OCI-LY7 (cell line): Measurements from ENCODE around the gene MYH6. TPM values are rescaled to one million over a fixed set of nuclear protein-coding genes. Genes with fewer than 3 reads are reported as not detected.

Experiments
- BruUV-seq: library from RNA; stranded (reverse); fragments of 400-500 nt; replicated peaks from 2 replicates; lab custom pipeline; 2021; lab: Mats Ljungman, UMichigan
- CTCF ChIA-PET: fragments of 300-600 bp; sonication (Branson Sonifier 250); formaldehyde crosslinking; loops from one replicate; lab custom pipeline; 2022; ENCODE audit warnings: antibody characterized with exemption; ENCODE audit not compliant: unreplicated experiment; lab: Charles Lee
- POLR2A ChIA-PET: fragments of 300-600 bp; sonication (Branson Sonifier 250); formaldehyde crosslinking; loops from one replicate; lab custom pipeline; 2022; ENCODE audit warnings: antibody characterized with exemption; lab: Charles Lee
- DNase-seq: peaks from one replicate; pipeline ENCODE4 v3.0.0-alpha.2; 2015; ENCODE audit warnings: low spot score
- H2AFZ ChIP-seq: fragments of 200-600 bp; sonication (generic), shearing (Covaris generic); 2 replicates; pipeline ENCODE4 v1.6.1; 2014; ENCODE audit warnings: mild to moderate bottlenecking, antibody characterized with exemption, low read length, moderate library complexity
- H3K27ac ChIP-seq: fragments of 200-600 bp; sonication (generic); 2 replicates; pipeline ENCODE4 v1.5.1; 2014; ENCODE audit warnings: mixed run types, low read depth, mild to moderate bottlenecking, moderate library complexity, low read length, inconsistent platforms; ENCODE audit not compliant: poor library complexity, severe bottlenecking
- H3K36me3 ChIP-seq: fragments of 200-600 bp; sonication (generic); 2 replicates; pipeline ENCODE4 v1.6.1; 2014; ENCODE audit warnings: mild to moderate bottlenecking, antibody characterized with exemption, low read length, moderate library complexity, mixed read lengths; ENCODE audit not compliant: insufficient read depth
- H3K4me1 ChIP-seq: fragments of 200-600 bp; sonication (generic); 2 replicates; pipeline ENCODE4 v1.5.1; 2014; ENCODE audit warnings: mild to moderate bottlenecking, low read length; ENCODE audit not compliant: insufficient read depth, poor library complexity, severe bottlenecking
- H3K4me2 ChIP-seq: fragments of 200-600 bp; sonication (generic); 2 replicates; pipeline ENCODE4 v1.6.1; 2014; ENCODE audit warnings: mild to moderate bottlenecking, low read length
- H3K4me3 ChIP-seq: fragments of 200-600 bp; sonication (generic); 2 replicates; pipeline ENCODE4 v1.5.1; 2014; ENCODE audit warnings: mild to moderate bottlenecking, low read depth, low read length; ENCODE audit not compliant: poor library complexity, severe bottlenecking
- H3K79me2 ChIP-seq: fragments of 200-600 bp; sonication (generic); 2 replicates; pipeline ENCODE4 v1.6.1; 2016; ENCODE audit warnings: low read depth, mild to moderate bottlenecking, low read length, moderate library complexity, mixed read lengths; ENCODE audit not compliant: insufficient read depth
- H3K9me2 ChIP-seq: fragments of 200-600 bp; sonication (generic); 2 replicates; pipeline ENCODE4 v1.6.1; 2016; ENCODE audit warnings: mild to moderate bottlenecking, low read length, mixed read lengths; ENCODE audit not compliant: insufficient read depth
- H3K9me3 ChIP-seq: fragments of 200-600 bp; sonication (generic); 2 replicates; pipeline ENCODE4 v1.6.1; 2014; ENCODE audit warnings: mild to moderate bottlenecking, mixed run types, low read length, mixed read lengths
- H4K20me1 ChIP-seq: fragments of 200-600 bp; sonication (generic); 2 replicates; pipeline ENCODE4 v1.6.1; 2014; ENCODE audit warnings: mild to moderate bottlenecking, antibody characterized with exemption, low read length, moderate library complexity, mixed read lengths; ENCODE audit not compliant: insufficient read depth
- EZH2phosphoT487 ChIP-seq: fragments of 200-600 bp; sonication (generic); IDR thresholded peaks from 2 replicates; pipeline ENCODE4 v1.6.1; 2018; ENCODE audit warnings: low read depth, borderline replicate concordance, mild to moderate bottlenecking, mixed run types, antibody characterized with exemption, low read length, moderate library complexity, mixed read lengths
- intact Hi-C: fragments of 100-400 bp; cut with micrococcal nuclease; formaldehyde crosslinking; loops from one replicate; pipeline ENCODE4 v1.10.0; 2022; ENCODE audit not compliant: unreplicated experiment
- total RNA-seq, 2 experiments: library from RNA; depleted of rRNA in 1 of 2; stranded (reverse); fragments of >200 nt in 1 of 2; shearing (Covaris generic) in 1 of 2; gene quantifications; 2 replicates each; pipeline ENCODE4 v1.2.3, GENCODE V29; 2014 to 2022
- TF ChIP-seq, protein P1 (sequence below): fragments of 200-600 bp; sonication (generic); conservative IDR thresholded peaks from 2 replicates; pipeline ENCODE4 v1.5.1; 2014; ENCODE audit warnings: mild to moderate bottlenecking, antibody characterized with exemption, low read length, moderate library complexity, mixed read lengths

The MYH6 gene
- total RNA-seq, 2 experiments from 2014 or later: not detected

DNA sequence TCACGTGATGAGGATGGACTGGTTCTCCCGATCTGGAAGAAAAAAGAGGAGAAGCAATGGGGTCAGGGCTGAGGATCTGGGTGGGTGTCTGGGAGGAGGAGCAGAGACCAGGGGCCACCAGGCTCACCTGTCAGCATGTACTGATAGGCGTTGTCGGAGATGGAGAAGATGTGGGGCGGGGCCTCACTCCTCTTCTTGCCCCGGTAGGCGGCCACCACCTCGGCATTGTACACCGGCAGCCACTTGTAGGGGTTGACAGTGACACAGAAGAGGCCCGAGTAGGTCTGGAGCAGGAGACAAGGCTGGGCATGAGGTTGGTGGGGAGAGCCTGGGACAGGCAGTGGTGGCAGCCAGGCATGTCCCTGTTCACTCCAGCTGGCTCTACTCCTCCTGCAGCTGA, 3.0 kb downstream of the MYH6 start:
- intact Hi-C loops: no loop called here
- DNase-seq: no peak
- no peaks in the 10 kb centered on the region for H3K4me1 ChIP-seq
- no TSS peak for BruUV-seq
- ChIA-PET POLR2A (no interaction called here), CTCF (no interaction called here)
- H4K20me1 ChIP-seq: no peaks in the 10 kb centered on the region
- no peaks in the 10 kb centered on the region for H3K79me2 ChIP-seq
- no peak overlapping the region for H2AFZ ChIP-seq
- no peaks in the 10 kb centered on the region for H3K9me2 ChIP-seq
- no peak overlapping the region for H3K27ac ChIP-seq
- H3K9me3 ChIP-seq: no peaks in the 10 kb centered on the region
- no peaks in the 10 kb centered on the region for H3K36me3 ChIP-seq
- H3K4me3 ChIP-seq: no peak overlapping the region
- no peak overlapping the region for H3K4me2 ChIP-seq
- TF ChIP-seq, protein P1, sequence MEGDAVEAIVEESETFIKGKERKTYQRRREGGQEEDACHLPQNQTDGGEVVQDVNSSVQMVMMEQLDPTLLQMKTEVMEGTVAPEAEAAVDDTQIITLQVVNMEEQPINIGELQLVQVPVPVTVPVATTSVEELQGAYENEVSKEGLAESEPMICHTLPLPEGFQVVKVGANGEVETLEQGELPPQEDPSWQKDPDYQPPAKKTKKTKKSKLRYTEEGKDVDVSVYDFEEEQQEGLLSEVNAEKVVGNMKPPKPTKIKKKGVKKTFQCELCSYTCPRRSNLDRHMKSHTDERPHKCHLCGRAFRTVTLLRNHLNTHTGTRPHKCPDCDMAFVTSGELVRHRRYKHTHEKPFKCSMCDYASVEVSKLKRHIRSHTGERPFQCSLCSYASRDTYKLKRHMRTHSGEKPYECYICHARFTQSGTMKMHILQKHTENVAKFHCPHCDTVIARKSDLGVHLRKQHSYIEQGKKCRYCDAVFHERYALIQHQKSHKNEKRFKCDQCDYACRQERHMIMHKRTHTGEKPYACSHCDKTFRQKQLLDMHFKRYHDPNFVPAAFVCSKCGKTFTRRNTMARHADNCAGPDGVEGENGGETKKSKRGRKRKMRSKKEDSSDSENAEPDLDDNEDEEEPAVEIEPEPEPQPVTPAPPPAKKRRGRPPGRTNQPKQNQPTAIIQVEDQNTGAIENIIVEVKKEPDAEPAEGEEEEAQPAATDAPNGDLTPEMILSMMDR: no peak
- TF ChIP-seq EZH2phosphoT487: no peak

- BruUV-seq: no TSS peak
- no peaks in the 10 kb centered on the region for H3K36me3 ChIP-seq
- no peak overlapping the region for H3K27ac ChIP-seq
- H2AFZ ChIP-seq: no peak overlapping the region
- no peaks in the 10 kb centered on the region for H3K4me1 ChIP-seq
- no peak overlapping the region for H3K4me2 ChIP-seq
- ChIA-PET POLR2A (no interaction called here), CTCF (no interaction called here)
- intact Hi-C loops: no loop called here
- H3K9me3 ChIP-seq: no peaks in the 10 kb centered on the region
- H3K4me3 ChIP-seq: no peak overlapping the region
- no peak for DNase-seq
- H4K20me1 ChIP-seq: no peaks in the 10 kb centered on the region
- no peaks in the 10 kb centered on the region for H3K79me2 ChIP-seq
- H3K9me2 ChIP-seq: no peaks in the 10 kb centered on the region
- TF ChIP-seq, protein P1: no peak
- TF ChIP-seq EZH2phosphoT487: no peak
Observed at GRCh38 chr14:23404331-23404900, 3.7 kb downstream of the MYH6 start.

GRCh38 chr14:23403908-23404307, 4.2 kb downstream of the MYH6 start:
- no peaks in the 10 kb centered on the region for H3K9me3 ChIP-seq
- H3K4me3 ChIP-seq: no peak overlapping the region
- CTCF ChIA-PET: no interaction called here
- H3K36me3 ChIP-seq: no peaks in the 10 kb centered on the region
- intact Hi-C loops: no loop called here
- H3K79me2 ChIP-seq: no peaks in the 10 kb centered on the region
- H3K4me1 ChIP-seq: no peaks in the 10 kb centered on the region
- POLR2A ChIA-PET: no interaction called here
- BruUV-seq: no TSS peak
- no peak for DNase-seq
- no peak overlapping the region for H2AFZ ChIP-seq
- no peak overlapping the region for H3K27ac ChIP-seq
- no peak for TF ChIP-seq EZH2phosphoT487
- TF ChIP-seq, protein P1: no peak
- H3K9me2 ChIP-seq: no peaks in the 10 kb centered on the region
- H4K20me1 ChIP-seq: no peaks in the 10 kb centered on the region
- H3K4me2 ChIP-seq: no peak overlapping the region
